Measurements from ENCODE around the gene CD99L2.

Gene CD99L2

DNA sequence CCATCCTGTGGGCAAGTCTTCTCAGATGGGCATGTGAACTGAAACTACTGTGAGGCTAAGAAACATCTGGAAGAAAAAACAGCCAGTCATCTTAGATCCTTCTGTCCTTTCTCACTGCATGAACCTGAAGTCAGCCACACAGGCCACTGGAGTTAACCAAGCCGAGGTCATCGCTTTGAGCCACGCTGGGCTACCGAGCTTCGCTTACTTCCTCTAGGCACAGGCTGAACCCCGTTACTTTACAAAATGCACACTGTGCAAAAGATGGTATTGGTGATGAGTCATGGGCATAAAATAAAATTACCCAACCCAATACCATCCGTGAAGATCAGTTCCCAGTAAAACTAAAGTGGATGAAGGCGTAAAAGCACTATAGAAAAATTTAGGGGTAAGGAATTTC lies 119.1 kb downstream of the CD99L2 start:
- TF ChIP-seq POLR2AphosphoS5 (IDR thresholded peaks at IDR 0.05; ENCODE audit: low read depth, low read length) (no peak), FOXP2 (optimal IDR thresholded peaks at IDR 0.05; ENCODE audit: borderline replicate concordance, extremely low read depth, extremely low read length, insufficient read depth) (no peak), TAF1 (IDR thresholded peaks at IDR 0.05; ENCODE audit: borderline replicate concordance, insufficient read depth, low read length) (no peak), SIN3A (IDR thresholded peaks at IDR 0.05; ENCODE audit: borderline replicate concordance, insufficient read depth, low read length) (no peak)
- TF ChIP-seq, protein P1, sequence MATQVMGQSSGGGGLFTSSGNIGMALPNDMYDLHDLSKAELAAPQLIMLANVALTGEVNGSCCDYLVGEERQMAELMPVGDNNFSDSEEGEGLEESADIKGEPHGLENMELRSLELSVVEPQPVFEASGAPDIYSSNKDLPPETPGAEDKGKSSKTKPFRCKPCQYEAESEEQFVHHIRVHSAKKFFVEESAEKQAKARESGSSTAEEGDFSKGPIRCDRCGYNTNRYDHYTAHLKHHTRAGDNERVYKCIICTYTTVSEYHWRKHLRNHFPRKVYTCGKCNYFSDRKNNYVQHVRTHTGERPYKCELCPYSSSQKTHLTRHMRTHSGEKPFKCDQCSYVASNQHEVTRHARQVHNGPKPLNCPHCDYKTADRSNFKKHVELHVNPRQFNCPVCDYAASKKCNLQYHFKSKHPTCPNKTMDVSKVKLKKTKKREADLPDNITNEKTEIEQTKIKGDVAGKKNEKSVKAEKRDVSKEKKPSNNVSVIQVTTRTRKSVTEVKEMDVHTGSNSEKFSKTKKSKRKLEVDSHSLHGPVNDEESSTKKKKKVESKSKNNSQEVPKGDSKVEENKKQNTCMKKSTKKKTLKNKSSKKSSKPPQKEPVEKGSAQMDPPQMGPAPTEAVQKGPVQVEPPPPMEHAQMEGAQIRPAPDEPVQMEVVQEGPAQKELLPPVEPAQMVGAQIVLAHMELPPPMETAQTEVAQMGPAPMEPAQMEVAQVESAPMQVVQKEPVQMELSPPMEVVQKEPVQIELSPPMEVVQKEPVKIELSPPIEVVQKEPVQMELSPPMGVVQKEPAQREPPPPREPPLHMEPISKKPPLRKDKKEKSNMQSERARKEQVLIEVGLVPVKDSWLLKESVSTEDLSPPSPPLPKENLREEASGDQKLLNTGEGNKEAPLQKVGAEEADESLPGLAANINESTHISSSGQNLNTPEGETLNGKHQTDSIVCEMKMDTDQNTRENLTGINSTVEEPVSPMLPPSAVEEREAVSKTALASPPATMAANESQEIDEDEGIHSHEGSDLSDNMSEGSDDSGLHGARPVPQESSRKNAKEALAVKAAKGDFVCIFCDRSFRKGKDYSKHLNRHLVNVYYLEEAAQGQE (IDR thresholded peaks at IDR 0.05; ENCODE audit: insufficient read depth in 1 of 2, low read depth in 2 of 2, low read length in 2 of 2): no peak

DNA sequence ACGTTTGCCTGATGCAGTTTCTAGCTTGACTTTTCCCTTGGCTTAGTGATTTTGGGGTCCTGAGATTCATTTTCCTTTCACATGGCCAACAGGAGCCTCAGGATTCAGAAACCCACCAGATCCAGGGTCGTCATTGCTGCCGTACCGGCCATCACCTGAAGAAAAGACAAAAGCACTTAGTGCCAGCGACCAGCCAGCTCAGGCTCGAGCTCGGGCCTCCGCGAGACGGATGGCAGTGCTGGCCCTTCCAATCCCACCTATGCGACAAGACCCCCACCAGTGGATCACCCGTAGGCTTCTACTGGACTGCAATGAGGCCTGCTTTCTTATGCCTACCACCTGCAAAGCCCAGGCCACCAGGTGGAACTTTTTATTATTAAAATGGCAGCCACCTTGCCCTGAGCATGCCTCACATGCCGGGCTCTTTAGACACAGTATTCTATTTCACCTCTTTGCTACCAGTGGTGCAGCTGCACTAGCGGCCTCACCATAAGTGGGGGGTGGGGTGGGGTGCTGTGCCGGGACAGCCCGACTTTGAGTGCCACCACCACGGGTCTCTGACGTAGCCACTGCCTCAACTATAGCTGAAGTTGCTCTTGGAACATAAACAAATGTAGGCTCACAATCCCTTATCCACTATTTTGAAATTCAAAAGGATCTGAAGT lies 121.0 kb downstream of the CD99L2 start:
- TF ChIP-seq, protein P1 (IDR thresholded peaks at IDR 0.05; ENCODE audit: insufficient read depth in 1 of 2, low read depth in 2 of 2, low read length in 2 of 2): no peak
- TF ChIP-seq POLR2AphosphoS5 (IDR thresholded peaks at IDR 0.05; ENCODE audit: low read depth, low read length) (no peak), SIN3A (IDR thresholded peaks at IDR 0.05; ENCODE audit: borderline replicate concordance, insufficient read depth, low read length) (no peak), TAF1 (IDR thresholded peaks at IDR 0.05; ENCODE audit: borderline replicate concordance, insufficient read depth, low read length) (no peak), FOXP2 (optimal IDR thresholded peaks at IDR 0.05; ENCODE audit: borderline replicate concordance, extremely low read depth, extremely low read length, insufficient read depth) (no peak)

DNA sequence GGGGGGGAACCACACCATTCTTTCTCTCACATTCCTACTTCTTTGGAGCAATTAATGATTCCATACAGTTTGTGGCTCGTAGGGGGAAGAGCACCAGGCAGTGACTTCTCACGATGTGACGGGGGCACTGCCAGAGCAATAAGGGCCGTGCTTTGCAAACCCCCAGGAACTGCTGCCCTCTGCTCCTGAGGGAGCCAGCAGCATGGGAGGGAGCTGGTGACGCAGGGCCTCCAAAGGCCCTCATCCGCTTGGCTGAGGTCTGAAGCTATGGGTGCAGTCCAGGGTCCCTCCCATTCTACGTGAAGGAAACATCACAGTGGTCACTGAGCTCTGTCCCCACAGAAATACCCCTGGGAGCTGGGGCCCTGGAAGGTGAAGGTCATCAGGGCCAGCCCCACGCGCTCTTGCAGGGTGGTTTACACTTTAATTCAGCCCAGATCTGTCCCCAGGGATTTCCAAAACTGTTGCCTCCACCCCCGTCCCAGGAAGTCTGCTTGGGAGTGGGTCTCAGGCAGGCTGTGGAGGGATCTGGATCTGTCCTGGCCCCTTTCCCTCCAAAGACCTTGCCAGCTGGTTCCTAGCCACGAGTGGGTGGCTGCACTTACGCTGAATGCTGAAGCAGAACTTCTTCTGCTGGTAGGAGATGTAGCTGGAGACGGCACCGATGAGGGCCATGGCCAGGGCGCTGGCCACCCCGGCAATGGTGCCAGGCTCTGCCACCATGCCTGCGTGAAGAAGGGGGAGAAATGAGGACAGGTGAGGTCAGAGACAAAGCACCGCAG lies 122.7 kb downstream of the CD99L2 start:
- TF ChIP-seq, protein P1 (IDR thresholded peaks at IDR 0.05; ENCODE audit: insufficient read depth in 1 of 2, low read depth in 2 of 2, low read length in 2 of 2): no peak
- TF ChIP-seq TAF1 (IDR thresholded peaks at IDR 0.05; ENCODE audit: borderline replicate concordance, insufficient read depth, low read length) (no peak), FOXP2 (optimal IDR thresholded peaks at IDR 0.05; ENCODE audit: borderline replicate concordance, extremely low read depth, extremely low read length, insufficient read depth) (no peak), SIN3A (IDR thresholded peaks at IDR 0.05; ENCODE audit: borderline replicate concordance, insufficient read depth, low read length) (no peak), POLR2AphosphoS5 (IDR thresholded peaks at IDR 0.05; ENCODE audit: low read depth, low read length) (no peak)

DNA sequence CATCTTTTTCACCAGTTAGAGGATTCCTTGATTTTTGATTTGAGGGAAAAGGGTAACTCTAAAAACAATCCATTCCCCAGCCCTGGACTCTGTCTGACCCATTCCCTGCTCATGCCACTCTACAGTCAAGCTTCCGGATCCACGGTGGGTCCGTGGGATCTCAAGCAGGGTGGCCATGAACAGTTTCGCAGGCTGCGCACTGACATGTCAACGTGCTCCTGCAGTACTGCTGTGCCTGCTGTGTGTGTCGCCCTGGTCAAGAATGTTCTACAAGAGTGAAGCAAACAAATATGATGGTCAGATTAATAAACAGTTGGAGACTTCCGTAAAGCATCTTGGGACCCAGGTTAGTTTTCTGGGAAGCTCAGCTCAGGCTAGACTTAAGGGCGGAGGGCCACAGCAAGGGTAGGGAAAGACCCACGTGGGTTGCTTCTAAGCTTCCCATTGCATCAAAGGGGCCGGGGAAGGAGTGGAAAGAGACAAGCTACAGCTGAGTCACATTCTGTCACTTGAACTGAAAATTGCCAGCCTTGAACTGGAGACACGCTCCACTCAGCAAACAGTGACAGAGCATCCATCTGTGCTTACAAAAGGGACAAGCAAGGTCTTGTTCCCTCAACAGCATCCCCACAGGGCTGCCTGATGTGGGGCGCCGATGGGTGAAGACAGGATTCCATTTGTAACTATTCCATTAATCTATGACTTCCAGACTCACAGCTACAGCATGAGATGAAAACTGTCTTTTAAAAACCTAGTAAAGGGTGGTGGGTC lies 123.5 kb downstream of the CD99L2 start:
- TF ChIP-seq TAF1 (IDR thresholded peaks at IDR 0.05; ENCODE audit: borderline replicate concordance, insufficient read depth, low read length): no peak
- TF ChIP-seq FOXP2 (optimal IDR thresholded peaks at IDR 0.05; ENCODE audit: borderline replicate concordance, extremely low read depth, extremely low read length, insufficient read depth): no peak
- TF ChIP-seq, protein P1 (IDR thresholded peaks at IDR 0.05; ENCODE audit: insufficient read depth in 1 of 2, low read depth in 2 of 2, low read length in 2 of 2): no peak
- no peak for TF ChIP-seq POLR2AphosphoS5 (IDR thresholded peaks at IDR 0.05; ENCODE audit: low read depth, low read length)
- TF ChIP-seq SIN3A (IDR thresholded peaks at IDR 0.05; ENCODE audit: borderline replicate concordance, insufficient read depth, low read length): no peak
